ENCODE measurements around the gene PDSS2.

DNA sequence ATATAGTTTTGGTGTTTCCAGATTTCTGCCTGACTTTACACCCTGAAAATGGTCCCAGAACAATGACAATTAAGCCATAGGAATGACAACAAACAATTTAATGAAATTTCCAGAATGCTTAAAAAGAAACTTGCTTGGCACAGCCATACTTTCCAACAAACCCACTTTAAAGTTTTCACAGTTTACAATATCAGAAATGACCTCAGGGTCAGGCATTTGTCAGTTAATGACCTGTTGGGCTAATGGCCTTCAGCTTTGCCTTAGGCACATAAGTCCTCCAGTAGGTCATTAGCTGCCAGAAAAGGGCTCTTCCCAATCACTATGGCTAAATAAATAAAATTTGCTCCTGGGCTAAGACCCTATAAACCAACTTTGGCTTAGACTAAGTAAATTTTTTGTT, 199.4 kb downstream of the PDSS2 start:
- no peak for TF ChIP-seq CTCF (conservative IDR thresholded peaks at IDR 0.05 in 1 of 2, IDR thresholded peaks at IDR 0.05 in 1 of 2; ENCODE audit: extremely low read depth in 1 of 2, insufficient read depth in 1 of 2, low read depth in 1 of 2, low read length in 2 of 2)
- TF ChIP-seq EZH2 (IDR thresholded peaks at IDR 0.05; ENCODE audit: borderline replicate concordance, low read length) = no peak

Measured in mammary epithelial cell (primary cell).